HL-60 (cell line): ENCODE results near the gene GALT.

Source experiments
- DNase-seq, 2 experiments: peaks; one replicate each; pipeline ENCODE4 v3.0.0-alpha.2; 2010 to 2020; ENCODE audit warnings: low read depth in 1 of 2, low spot score in 1 of 2
- H3K27ac ChIP-seq: fragments of 250-450 bp; sonication (Bioruptor Pico); replicated peaks from 2 replicates; pipeline ENCODE4 v1.5.1; 2020; ENCODE audit warnings: mild to moderate bottlenecking, moderate library complexity
- H3K27me3 ChIP-seq: fragments of 250-450 bp; sonication (Bioruptor Pico); 2 replicates; pipeline ENCODE4 v1.5.1; 2021; ENCODE audit warnings: mild to moderate bottlenecking, moderate library complexity; ENCODE audit not compliant: insufficient read depth, poor library complexity, severe bottlenecking
- H3K4me3 ChIP-seq: replicated peaks from 2 replicates; pipeline ENCODE4 v1.5.1; 2011; ENCODE audit warnings: mild to moderate bottlenecking, control low read depth, low read length; ENCODE audit not compliant: insufficient read depth
- GABPA ChIP-seq: IDR thresholded peaks from 2 replicates; pipeline ENCODE4 v1.6.1; 2012; ENCODE audit warnings: low read depth
- POLR2AphosphoS5 ChIP-seq: IDR thresholded peaks from 2 replicates; pipeline ENCODE4 v1.6.1; 2012; ENCODE audit warnings: low read depth
- SPI1 ChIP-seq: IDR thresholded peaks from 2 replicates; pipeline ENCODE4 v1.6.1; 2012; ENCODE audit warnings: low read depth, mild to moderate bottlenecking, borderline replicate concordance
- TF ChIP-seq, protein P1 (sequence below): IDR thresholded peaks from 2 replicates; pipeline ENCODE4 v1.6.1; 2012; ENCODE audit warnings: low read depth; ENCODE audit not compliant: insufficient replicate concordance
- TF ChIP-seq, protein P2 (sequence below): IDR thresholded peaks from one replicate; pipeline ENCODE4 v1.5.1; 2011; ENCODE audit warnings: low read length, control low read depth, inconsistent platforms; ENCODE audit not compliant: insufficient read depth

Gene GALT

DNA sequence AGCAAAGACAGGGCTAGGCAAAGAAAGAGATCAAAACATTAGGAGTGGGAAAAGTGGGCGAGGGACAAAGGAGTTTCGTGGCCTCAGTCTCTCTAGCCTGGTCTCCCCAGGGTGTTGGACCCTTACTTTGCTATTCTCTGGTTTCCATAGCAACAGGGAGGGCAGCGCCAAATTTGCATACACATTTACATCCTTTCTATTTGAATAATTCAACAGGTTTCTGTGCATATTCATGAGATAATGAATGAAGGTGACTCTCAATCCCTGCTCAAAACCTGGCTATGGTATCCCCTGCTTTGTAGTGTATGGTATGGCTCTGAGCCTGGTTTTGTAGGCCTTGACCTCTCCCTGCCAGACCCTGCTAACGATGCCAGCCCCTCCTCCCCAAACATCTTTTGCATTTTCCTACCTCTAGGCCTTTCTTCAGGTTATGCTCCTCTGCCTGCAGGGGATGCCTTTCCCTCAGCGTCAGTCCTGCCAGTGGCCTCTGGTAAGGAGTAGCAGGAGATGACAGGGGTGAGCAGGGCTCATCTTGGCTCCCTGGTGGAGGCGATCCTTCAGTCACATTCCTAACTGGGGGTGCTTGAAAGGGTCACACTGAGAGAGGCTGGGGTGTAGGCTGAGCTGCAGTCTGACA, 44.4 kb upstream of the GALT start:
- Histone ChIP-seq H3K27me3 (no peaks in the 10 kb centered on the region), H3K27ac (no peak overlapping the region), H3K4me3 (no peak overlapping the region)
- DNase-seq = no peak
- TF ChIP-seq GABPA (no peak), POLR2AphosphoS5 (no peak), SPI1 (no peak)
- TF ChIP-seq, protein P1, sequence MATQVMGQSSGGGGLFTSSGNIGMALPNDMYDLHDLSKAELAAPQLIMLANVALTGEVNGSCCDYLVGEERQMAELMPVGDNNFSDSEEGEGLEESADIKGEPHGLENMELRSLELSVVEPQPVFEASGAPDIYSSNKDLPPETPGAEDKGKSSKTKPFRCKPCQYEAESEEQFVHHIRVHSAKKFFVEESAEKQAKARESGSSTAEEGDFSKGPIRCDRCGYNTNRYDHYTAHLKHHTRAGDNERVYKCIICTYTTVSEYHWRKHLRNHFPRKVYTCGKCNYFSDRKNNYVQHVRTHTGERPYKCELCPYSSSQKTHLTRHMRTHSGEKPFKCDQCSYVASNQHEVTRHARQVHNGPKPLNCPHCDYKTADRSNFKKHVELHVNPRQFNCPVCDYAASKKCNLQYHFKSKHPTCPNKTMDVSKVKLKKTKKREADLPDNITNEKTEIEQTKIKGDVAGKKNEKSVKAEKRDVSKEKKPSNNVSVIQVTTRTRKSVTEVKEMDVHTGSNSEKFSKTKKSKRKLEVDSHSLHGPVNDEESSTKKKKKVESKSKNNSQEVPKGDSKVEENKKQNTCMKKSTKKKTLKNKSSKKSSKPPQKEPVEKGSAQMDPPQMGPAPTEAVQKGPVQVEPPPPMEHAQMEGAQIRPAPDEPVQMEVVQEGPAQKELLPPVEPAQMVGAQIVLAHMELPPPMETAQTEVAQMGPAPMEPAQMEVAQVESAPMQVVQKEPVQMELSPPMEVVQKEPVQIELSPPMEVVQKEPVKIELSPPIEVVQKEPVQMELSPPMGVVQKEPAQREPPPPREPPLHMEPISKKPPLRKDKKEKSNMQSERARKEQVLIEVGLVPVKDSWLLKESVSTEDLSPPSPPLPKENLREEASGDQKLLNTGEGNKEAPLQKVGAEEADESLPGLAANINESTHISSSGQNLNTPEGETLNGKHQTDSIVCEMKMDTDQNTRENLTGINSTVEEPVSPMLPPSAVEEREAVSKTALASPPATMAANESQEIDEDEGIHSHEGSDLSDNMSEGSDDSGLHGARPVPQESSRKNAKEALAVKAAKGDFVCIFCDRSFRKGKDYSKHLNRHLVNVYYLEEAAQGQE = no peak
- TF ChIP-seq, protein P2, sequence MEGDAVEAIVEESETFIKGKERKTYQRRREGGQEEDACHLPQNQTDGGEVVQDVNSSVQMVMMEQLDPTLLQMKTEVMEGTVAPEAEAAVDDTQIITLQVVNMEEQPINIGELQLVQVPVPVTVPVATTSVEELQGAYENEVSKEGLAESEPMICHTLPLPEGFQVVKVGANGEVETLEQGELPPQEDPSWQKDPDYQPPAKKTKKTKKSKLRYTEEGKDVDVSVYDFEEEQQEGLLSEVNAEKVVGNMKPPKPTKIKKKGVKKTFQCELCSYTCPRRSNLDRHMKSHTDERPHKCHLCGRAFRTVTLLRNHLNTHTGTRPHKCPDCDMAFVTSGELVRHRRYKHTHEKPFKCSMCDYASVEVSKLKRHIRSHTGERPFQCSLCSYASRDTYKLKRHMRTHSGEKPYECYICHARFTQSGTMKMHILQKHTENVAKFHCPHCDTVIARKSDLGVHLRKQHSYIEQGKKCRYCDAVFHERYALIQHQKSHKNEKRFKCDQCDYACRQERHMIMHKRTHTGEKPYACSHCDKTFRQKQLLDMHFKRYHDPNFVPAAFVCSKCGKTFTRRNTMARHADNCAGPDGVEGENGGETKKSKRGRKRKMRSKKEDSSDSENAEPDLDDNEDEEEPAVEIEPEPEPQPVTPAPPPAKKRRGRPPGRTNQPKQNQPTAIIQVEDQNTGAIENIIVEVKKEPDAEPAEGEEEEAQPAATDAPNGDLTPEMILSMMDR = no peak

DNA sequence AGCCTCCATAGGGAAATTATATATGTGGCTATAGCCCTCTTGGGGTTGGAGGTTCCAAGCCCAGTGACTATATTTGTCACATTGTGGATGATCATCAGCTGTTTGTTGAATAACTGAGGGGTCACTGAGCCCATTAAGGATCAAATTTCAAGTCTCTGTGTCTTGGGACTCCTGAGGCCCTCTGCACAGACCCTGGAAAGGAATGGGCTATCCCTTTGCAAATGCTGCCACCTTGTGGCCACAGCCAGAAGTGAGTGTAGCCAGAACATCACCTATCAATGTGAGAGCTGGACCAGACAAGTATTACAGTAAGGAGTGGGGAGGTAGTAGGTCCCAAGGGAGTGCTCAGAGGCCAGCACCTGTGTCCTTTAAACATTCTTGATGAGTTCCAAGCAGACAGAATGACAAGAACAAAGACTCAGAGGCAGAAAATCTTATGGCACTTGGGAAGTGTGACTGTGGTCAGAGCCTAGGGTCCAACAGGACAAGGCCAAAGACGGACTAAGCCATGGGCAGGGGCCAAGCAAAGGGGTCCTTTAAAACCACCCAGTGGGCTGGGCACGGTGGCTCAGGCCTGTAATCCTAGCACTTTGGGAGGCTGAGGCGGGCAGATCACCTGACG, 42.8 kb upstream of the GALT start:
- no peak overlapping the region for H3K27ac ChIP-seq
- DNase-seq = peak in 1 of 2 experiments; percentile 67
- H3K4me3 ChIP-seq = no peak overlapping the region
- TF ChIP-seq SPI1 (no peak), POLR2AphosphoS5 (no peak)
- TF ChIP-seq, protein P2 = peak; percentile 96
- no peaks in the 10 kb centered on the region for H3K27me3 ChIP-seq

DNA sequence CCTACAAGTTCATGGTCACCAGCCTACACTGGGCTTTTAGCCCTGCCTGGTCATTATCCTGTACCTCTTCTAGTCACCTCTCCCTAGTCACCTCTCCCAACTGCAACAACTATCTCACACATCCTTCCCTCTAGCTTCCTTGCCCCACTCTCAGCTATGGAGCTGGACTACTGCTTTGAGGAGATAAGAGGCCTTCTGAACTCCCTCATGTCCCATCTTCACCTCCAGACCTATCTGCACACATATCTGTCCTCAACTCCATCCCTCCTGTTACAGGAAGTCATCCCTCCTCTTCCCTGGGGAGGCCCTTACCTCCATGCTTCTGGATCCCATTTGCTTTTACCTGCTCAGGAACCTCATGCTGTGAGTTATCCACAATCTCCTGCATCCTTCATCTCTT, 40.3 kb upstream of the GALT start:
- no peak for DNase-seq
- TF ChIP-seq GABPA = no peak
- no peak for TF ChIP-seq POLR2AphosphoS5
- TF ChIP-seq, protein P1 = no peak
- TF ChIP-seq, protein P2 = no peak
- no peak for TF ChIP-seq SPI1
- Histone ChIP-seq H3K4me3 (no peak overlapping the region), H3K27ac (no peak overlapping the region), H3K27me3 (no peaks in the 10 kb centered on the region)

DNA sequence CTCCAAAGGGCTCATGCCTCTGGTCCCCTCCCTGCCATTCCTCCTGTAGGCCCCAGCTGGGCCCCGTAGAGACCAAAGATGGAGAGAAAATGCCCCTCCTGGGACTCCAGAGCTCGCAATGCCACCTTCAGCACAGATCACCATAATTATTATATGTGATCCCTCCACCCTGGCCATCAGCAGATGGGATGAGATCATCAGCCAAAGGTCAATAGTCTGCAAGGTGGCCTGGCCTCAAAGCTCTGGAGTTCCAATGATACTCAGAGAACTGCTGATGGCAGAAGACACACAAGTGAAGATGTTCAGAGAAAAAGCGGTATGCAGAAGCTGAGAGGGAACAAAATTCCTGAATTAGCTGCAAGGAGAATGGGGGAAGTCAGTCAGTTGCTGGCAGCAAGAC, 39.6 kb upstream of the GALT start:
- TF ChIP-seq SPI1 (no peak), POLR2AphosphoS5 (no peak), GABPA (no peak)
- TF ChIP-seq, protein P1 = no peak
- TF ChIP-seq, protein P2 = no peak
- Histone ChIP-seq H3K27ac (no peak overlapping the region), H3K27me3 (no peaks in the 10 kb centered on the region), H3K4me3 (no peak overlapping the region)
- DNase-seq = no peak
